ENCODE results near the gene IVL.

IVL gene

DNA sequence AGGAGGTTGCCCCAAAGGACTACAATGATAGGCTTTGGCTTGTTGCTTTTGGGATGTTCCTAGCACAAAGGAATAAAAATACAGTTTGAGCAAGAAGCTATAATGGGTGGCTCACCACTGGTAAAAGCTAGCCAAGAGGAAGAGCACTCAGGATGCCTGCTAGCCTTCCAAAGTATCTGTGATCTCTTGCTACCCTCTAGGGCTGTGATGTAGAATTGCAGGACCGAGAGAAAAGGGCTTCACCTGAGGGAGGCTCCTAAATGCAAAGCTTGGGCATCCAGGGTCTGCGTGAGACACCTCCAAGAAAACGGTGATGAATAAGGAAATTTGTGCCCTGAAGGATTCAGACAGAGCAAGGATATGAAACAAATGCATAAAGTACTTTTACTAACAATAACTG lies 17.7 kb downstream of the IVL start:
- H3K27me3 ChIP-seq (ENCODE audit: insufficient read depth, low read length): no peaks in the 10 kb centered on the region
- no peaks in the 10 kb centered on the region for H3K4me1 ChIP-seq (ENCODE audit: insufficient read depth, low read length)
- H3K27ac ChIP-seq (ENCODE audit: low read depth, low read length): no peak overlapping the region
- no peaks in the 10 kb centered on the region for H3K36me3 ChIP-seq (ENCODE audit: insufficient read depth, low read length)
- H3K4me3 ChIP-seq (ENCODE audit: low read length): no peak overlapping the region
- WGBS: 78% methylated on average over 3 of the region's 3 CpGs
- H3K9me3 ChIP-seq (ENCODE audit: insufficient read depth, low read depth, low read length): peaks cover 78% of the 10 kb centered on the region
- H3K9ac ChIP-seq (ENCODE audit: low read depth, low read length): no peak overlapping the region

DNA sequence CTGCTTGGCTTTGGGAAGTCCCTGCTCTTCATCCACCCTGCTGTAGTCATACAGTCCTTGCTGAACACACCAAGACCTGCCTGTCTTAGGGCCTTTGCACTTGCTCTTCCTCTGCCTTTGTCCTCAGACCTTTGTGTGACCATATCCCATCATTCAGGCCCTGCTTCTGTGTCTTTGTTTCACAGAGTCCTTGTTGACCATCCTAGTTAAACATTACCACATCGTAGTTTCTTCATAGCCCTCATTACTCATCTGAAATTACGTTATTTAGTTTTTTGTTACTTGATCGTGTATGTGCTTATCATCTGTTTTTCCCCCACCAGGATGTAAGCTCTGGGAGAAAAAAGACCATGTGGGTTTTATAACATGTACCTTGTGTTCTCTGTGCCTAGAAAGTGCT lies 20.3 kb downstream of the IVL start:
- WGBS: 90% methylated on average over 3 of the region's 3 CpGs
- no peaks in the 10 kb centered on the region for H3K36me3 ChIP-seq (ENCODE audit: insufficient read depth, low read length)
- no peak overlapping the region for H3K9ac ChIP-seq (ENCODE audit: low read depth, low read length)
- no peaks in the 10 kb centered on the region for H3K27me3 ChIP-seq (ENCODE audit: insufficient read depth, low read length)
- H3K4me3 ChIP-seq (ENCODE audit: low read length): no peak overlapping the region
- H3K4me1 ChIP-seq (ENCODE audit: insufficient read depth, low read length): no peaks in the 10 kb centered on the region
- H3K27ac ChIP-seq (ENCODE audit: low read depth, low read length): no peak overlapping the region
- peaks cover 80% of the 10 kb centered on the region for H3K9me3 ChIP-seq (ENCODE audit: insufficient read depth, low read depth, low read length)

DNA sequence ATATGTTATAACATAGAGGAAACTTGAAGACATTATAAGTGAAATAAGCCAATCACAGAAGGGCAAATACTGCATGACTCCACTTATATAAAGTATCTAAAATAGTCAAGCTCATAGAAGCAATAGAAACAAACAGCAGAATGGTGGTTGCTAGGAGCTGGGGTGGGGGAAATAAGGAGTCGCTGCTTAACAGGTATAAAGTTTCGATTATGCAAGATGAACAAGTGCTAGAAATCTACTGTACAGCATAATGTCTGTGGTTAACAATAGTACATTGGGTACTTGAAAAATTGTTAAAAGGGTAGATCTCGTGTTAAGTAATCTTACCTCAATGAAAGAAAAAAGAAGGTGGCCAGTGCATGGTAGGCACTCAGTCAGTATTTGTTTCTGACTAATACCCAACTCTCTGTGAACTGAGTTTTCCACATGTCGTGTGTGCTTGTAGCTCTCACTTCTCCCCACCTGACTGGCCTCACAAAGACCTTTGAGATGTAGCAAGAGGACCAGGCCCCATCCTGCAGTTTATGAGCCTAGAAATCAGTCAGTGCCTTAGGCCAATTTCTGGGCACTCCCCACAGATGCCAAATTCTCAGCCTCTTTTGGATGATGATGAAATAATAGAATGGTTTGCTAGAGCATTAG lies 23.9 kb downstream of the IVL start:
- Histone ChIP-seq H3K4me3 (ENCODE audit: low read length) (no peak overlapping the region), H3K4me1 (ENCODE audit: insufficient read depth, low read length) (no peaks in the 10 kb centered on the region), H3K27ac (ENCODE audit: low read depth, low read length) (no peak overlapping the region), H3K9me3 (ENCODE audit: insufficient read depth, low read depth, low read length) (peaks cover 72% of the 10 kb centered on the region), H3K27me3 (ENCODE audit: insufficient read depth, low read length) (no peaks in the 10 kb centered on the region), H3K36me3 (ENCODE audit: insufficient read depth, low read length) (no peaks in the 10 kb centered on the region), H3K9ac (ENCODE audit: low read depth, low read length) (no peak overlapping the region)
- 61% methylated on average over 4 of the region's 4 CpGs for WGBS

DNA sequence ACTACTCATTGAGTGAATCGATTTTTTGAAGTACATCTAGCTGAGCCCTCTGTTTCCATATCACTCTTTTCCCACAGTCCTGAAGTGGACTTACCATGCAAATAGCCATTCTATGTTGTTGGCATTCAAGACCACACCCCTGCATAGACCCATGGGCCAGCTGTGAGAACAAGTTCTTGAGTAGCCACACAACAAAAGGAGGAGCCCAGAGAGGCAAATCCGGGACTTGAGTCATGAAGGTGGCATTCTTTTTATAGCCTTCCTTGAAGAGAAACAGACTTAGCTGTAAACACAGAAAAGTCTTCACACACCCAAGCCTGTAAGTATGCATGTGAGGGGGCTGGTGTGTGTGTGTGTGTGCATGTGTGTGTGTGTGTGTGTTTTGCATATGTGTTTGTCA lies 24.9 kb downstream of the IVL start:
- no peak overlapping the region for H3K4me3 ChIP-seq (ENCODE audit: low read length)
- H3K9me3 ChIP-seq (ENCODE audit: insufficient read depth, low read depth, low read length): peaks cover 71% of the 10 kb centered on the region

DNA sequence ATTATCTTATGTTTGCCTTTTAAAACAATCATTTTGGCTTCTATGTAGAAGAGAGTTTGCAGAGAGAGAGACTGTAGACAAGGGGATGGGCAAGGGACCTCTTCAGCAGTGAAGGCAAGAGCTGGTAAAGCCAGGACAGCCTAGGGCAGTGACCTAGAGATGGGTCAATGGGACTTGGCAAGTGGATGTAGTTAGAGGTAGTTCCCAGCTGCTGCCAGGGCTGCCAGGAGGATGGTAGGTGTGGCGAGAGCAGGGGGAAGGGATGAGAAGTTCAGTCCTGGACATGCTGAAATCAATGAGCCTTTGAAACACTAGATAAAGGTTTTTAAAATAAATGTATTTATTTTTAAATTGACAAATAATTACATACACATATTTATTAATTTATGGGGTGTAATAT lies 32.3 kb downstream of the IVL start:
- Histone ChIP-seq H3K27me3 (ENCODE audit: insufficient read depth, low read length) (no peaks in the 10 kb centered on the region), H3K27ac (ENCODE audit: low read depth, low read length) (no peak overlapping the region), H3K9me3 (ENCODE audit: insufficient read depth, low read depth, low read length) (peaks cover 49% of the 10 kb centered on the region), H3K9ac (ENCODE audit: low read depth, low read length) (no peak overlapping the region), H3K36me3 (ENCODE audit: insufficient read depth, low read length) (no peaks in the 10 kb centered on the region), H3K4me1 (ENCODE audit: insufficient read depth, low read length) (no peaks in the 10 kb centered on the region), H3K4me3 (ENCODE audit: low read length) (no peak overlapping the region)
- 86% methylated on average over 1 of the region's 1 CpG for WGBS

More for the DNA sequence above, 24.9 kb downstream of the IVL start:
- 65% methylated on average over 2 of the region's 2 CpGs for WGBS
- Histone ChIP-seq H3K4me1 (ENCODE audit: insufficient read depth, low read length) (no peaks in the 10 kb centered on the region), H3K27ac (ENCODE audit: low read depth, low read length) (no peak overlapping the region), H3K9ac (ENCODE audit: low read depth, low read length) (no peak overlapping the region), H3K27me3 (ENCODE audit: insufficient read depth, low read length) (no peaks in the 10 kb centered on the region), H3K36me3 (ENCODE audit: insufficient read depth, low read length) (no peaks in the 10 kb centered on the region)

DNA sequence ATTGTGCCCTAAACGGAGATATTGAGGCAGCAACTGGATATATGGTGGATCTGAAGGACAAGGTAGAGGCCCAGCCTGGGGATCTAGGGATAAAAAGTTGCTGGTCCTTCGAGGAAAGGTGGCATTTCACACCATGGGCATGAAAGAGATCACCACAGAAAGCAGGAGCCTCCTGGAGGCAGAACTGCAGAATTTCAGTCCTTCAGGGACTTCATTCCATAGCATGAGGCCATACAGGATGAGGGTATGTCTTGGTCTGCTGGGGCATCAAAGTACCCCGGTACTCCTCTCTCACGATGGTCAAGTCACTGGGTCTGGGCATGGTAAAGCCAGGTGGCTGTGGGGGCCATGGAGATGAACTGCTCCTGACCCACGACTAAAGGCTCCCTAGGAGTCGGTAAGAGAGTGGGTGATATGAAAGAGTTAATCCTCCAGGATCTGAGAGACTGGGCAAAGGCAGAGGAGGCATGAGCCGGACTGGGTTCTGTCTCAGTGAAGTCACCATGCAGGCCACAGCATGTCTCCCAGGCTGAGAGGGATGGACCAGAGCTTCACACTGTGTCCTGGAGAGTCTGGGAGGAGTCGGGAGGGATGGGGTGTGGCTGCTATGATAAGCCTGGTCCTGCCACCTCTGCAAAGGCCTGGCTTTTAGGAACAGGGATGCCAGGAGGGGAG lies 32.8 kb downstream of the IVL start:
- 73% methylated on average over 8 of the region's 8 CpGs for WGBS

DNA sequence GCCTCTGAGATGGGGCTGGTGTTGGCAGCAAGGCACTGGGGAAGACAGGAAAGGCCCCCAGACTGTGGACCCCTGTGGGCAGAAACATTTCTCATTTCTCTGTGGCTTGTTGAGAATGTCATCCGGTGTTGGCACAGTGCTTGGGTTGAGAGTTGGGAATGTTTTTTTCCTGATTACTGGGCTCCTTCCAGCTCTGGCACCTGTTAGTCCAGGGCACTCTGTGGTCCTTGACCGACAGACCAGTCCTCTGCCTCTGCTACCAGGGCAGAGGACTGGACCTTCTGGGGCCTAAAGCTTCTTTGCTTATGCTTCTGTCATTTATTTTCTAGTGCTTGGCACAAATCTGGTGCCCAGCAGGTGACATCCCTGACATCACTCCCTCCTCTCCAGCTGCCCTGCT lies 33.8 kb downstream of the IVL start:
- Histone ChIP-seq H3K27ac (ENCODE audit: low read depth, low read length) (no peak overlapping the region), H3K9me3 (ENCODE audit: insufficient read depth, low read depth, low read length) (peaks cover 56% of the 10 kb centered on the region), H3K36me3 (ENCODE audit: insufficient read depth, low read length) (no peaks in the 10 kb centered on the region), H3K27me3 (ENCODE audit: insufficient read depth, low read length) (no peaks in the 10 kb centered on the region), H3K9ac (ENCODE audit: low read depth, low read length) (no peak overlapping the region), H3K4me1 (ENCODE audit: insufficient read depth, low read length) (no peaks in the 10 kb centered on the region), H3K4me3 (ENCODE audit: low read length) (no peak overlapping the region)
- 80% methylated on average over 2 of the region's 2 CpGs for WGBS

More for the DNA sequence above, 32.8 kb downstream of the IVL start:
- Histone ChIP-seq H3K4me1 (ENCODE audit: insufficient read depth, low read length) (no peaks in the 10 kb centered on the region), H3K27ac (ENCODE audit: low read depth, low read length) (no peak overlapping the region), H3K27me3 (ENCODE audit: insufficient read depth, low read length) (no peaks in the 10 kb centered on the region), H3K9me3 (ENCODE audit: insufficient read depth, low read depth, low read length) (peaks cover 50% of the 10 kb centered on the region), H3K4me3 (ENCODE audit: low read length) (no peak overlapping the region), H3K36me3 (ENCODE audit: insufficient read depth, low read length) (no peaks in the 10 kb centered on the region), H3K9ac (ENCODE audit: low read depth, low read length) (no peak overlapping the region)

DNA sequence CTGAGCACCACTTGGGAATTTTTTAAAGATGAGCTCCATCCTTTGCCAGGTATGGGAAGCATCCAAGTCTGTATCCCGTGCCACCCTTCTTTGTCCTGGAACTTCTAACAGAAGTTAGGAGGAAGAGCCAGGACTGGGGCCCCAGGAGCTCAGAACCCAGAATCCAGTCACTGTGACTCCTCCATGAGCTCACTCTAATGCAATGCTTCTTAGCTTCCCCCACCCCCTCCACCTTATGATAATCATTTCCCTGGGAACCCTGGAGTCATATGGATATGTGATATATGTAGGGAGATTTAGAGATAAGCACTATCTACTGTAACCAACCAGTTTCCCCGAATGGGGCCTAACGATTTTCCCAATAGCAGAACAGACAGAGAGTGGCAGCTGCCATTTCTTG lies 37.9 kb downstream of the IVL start:
- Histone ChIP-seq H3K9ac (ENCODE audit: low read depth, low read length) (no peak overlapping the region), H3K36me3 (ENCODE audit: insufficient read depth, low read length) (no peaks in the 10 kb centered on the region), H3K27me3 (ENCODE audit: insufficient read depth, low read length) (no peaks in the 10 kb centered on the region), H3K27ac (ENCODE audit: low read depth, low read length) (no peak overlapping the region), H3K4me3 (ENCODE audit: low read length) (no peak overlapping the region), H3K9me3 (ENCODE audit: insufficient read depth, low read depth, low read length) (peaks cover 63% of the 10 kb centered on the region), H3K4me1 (ENCODE audit: insufficient read depth, low read length) (no peaks in the 10 kb centered on the region)
- WGBS: 58% methylated on average over 2 of the region's 3 CpGs

DNA sequence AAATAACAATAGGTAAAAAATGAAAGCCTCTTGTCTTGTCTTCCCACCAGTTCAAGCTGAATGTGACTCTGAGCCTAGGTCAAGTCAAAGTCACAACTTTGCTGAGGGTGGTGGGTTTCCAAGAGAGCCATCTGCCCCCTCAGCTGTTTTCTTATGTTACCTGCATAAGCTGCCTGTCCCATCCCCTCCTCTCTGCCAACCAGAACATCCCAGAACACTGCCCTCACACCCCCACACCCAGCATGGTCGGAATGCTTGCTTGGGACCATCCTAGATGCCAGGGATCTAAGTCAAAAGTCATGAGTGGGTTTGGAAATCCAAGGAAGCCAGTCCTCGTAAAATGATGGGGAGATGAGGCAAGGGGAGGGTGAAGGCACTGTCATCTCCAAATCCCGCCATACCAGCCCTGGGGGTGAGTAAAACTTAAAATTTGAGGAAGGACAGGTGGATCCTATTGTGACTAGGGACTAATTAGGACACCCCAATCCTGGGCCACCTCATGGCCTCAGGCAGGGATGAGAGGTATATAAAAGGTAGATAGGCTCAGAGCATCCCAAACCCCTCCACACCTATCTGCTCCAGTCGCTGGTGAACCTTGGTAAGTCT lies 38.4 kb downstream of the IVL start, which contains the start of gene SPRR5:
Gene SPRR5 (plus strand): TSS at position 556 of the 606 bp plus-strand sequence. CDS start 1,349 bp downstream, outside the sequence.
- Histone ChIP-seq H3K4me1 (ENCODE audit: insufficient read depth, low read length) (no peaks in the 10 kb centered on the region), H3K27me3 (ENCODE audit: insufficient read depth, low read length) (no peaks in the 10 kb centered on the region), H3K27ac (ENCODE audit: low read depth, low read length) (no peak within 1 kb of the TSS), H3K4me3 (ENCODE audit: low read length) (no peak within 1 kb of the TSS), H3K9me3 (ENCODE audit: insufficient read depth, low read depth, low read length) (peaks cover 64% of the 10 kb centered on the region), H3K9ac (ENCODE audit: low read depth, low read length) (no peak within 1 kb of the TSS), H3K36me3 (ENCODE audit: insufficient read depth, low read length) (no peaks in the 10 kb centered on the region)
- 79% methylated on average over 3 of the region's 4 CpGs for WGBS

DNA sequence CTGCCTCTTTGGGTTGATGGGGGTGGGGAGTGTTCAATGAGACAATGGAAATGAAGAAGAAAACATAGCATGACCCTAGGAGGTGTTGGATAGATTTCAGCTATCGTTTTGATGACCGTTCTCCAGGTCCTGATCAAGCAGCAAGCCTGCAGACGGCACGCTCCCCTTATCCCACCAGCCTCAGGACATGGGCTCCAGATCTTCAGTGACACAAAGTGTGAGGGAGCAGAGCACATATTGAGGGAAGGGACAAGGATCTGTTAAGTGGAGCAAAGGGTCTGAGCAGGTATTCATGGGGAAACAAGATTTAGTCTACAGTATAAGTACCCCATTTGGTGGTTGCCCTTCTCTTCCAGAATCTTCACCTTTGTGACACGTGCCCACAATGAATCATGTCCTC lies 43.4 kb downstream of the IVL start:
- no peak overlapping the region for H3K9ac ChIP-seq (ENCODE audit: low read depth, low read length)
- H3K36me3 ChIP-seq (ENCODE audit: insufficient read depth, low read length): no peaks in the 10 kb centered on the region
- H3K9me3 ChIP-seq (ENCODE audit: insufficient read depth, low read depth, low read length): peaks cover 46% of the 10 kb centered on the region; the same call in 1 of the 2 replicates
- H3K4me3 ChIP-seq (ENCODE audit: low read length): no peak overlapping the region
- no peak overlapping the region for H3K27ac ChIP-seq (ENCODE audit: low read depth, low read length)
- no peaks in the 10 kb centered on the region for H3K27me3 ChIP-seq (ENCODE audit: insufficient read depth, low read length)
- WGBS: 75% methylated on average over 5 of the region's 5 CpGs
- H3K4me1 ChIP-seq (ENCODE audit: insufficient read depth, low read length): no peaks in the 10 kb centered on the region

DNA sequence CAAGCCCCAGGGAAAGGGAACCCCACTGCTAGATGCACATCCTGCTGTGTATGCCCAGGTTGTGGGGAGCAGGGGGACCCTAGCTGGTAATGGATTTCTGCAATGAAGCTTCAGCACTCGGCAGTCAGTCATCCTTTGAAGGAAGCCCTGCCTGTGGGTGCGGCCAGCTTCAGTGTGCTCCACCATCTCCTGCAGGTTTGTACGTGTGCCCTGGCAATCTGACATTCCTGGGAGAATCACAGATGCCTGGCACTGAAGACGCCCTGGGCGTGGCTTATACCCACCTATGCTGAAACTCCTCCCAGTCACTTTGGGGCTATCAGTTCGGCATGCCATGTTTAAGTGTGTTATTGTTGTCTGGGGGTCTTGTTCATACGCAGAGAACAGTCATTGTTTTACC lies 45.4 kb downstream of the IVL start:
- Histone ChIP-seq H3K4me1 (ENCODE audit: insufficient read depth, low read length) (no peaks in the 10 kb centered on the region), H3K27me3 (ENCODE audit: insufficient read depth, low read length) (no peaks in the 10 kb centered on the region), H3K9ac (ENCODE audit: low read depth, low read length) (no peak overlapping the region), H3K36me3 (ENCODE audit: insufficient read depth, low read length) (no peaks in the 10 kb centered on the region), H3K9me3 (ENCODE audit: insufficient read depth, low read depth, low read length) (peaks cover 43% of the 10 kb centered on the region; the same call in 1 of the 2 replicates), H3K4me3 (ENCODE audit: low read length) (no peak overlapping the region), H3K27ac (ENCODE audit: low read depth, low read length) (no peak overlapping the region)
- WGBS: 78% methylated on average over 7 of the region's 7 CpGs

All from HUES64 (cell line).